Choroid plexus epithelial cell (primary cell): Measurements from ENCODE around the gene CAPSL.

Experiments
- DNase-seq: peaks from one replicate; pipeline ENCODE4 v3.0.0-alpha.2; 2010; ENCODE audit warnings: low read depth
- H3K4me3 ChIP-seq: 2 replicates; pipeline ENCODE4 v1.5.1; 2011; ENCODE audit warnings: low read depth, mild to moderate bottlenecking, control low read depth, low read length, moderate library complexity
- CTCF ChIP-seq: conservative IDR thresholded peaks from 2 replicates; pipeline ENCODE4 v1.5.1; 2011; ENCODE audit warnings: low read depth, mild to moderate bottlenecking, control low read depth, inconsistent platforms, low read length, moderate library complexity

Gene CAPSL

DNA sequence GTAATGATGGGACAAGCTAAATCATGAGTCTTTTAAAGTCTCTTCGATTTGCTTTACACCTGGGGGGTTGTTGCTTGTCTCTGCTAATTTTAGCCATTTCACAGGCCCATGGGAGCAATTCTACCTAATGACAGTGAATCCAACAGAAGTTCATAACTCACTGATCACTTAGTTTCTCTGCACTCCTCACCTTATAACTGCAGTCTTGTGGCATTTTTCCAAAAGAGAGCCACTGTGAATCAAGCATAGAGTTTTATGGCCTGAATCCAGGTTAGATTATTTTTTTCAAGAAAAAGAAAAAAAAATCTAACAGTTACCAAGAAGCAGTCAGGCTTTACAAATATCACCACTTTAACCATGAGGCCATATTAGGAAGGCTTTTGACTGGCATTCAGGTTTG is 83.2 kb downstream of the CAPSL start:
- H3K4me3 ChIP-seq: no peak overlapping the region
- peak; percentile 43 for DNase-seq
- no peak for TF ChIP-seq CTCF
